Measurements from ENCODE around the gene CAMK2N1.

GRCh38 chr1:20507248-20507563 is 21.2 kb upstream of the CAMK2N1 start:
- TF ChIP-seq EZH2 (IDR thresholded peaks at IDR 0.05; ENCODE audit: borderline replicate concordance, control insufficient read depth, low read depth, low read length) (no peak), CTCF (IDR thresholded peaks at IDR 0.05 in 2 of 3, conservative IDR thresholded peaks at IDR 0.05 in 1 of 3; ENCODE audit: control insufficient read depth in 2 of 3, extremely low read depth in 1 of 3, insufficient read depth in 1 of 3, low read depth in 3 of 3, low read length in 3 of 3) (no peak), MYB (IDR thresholded peaks at IDR 0.05; ENCODE audit: borderline replicate concordance, low read depth, low read length) (no peak), POLR2AphosphoS5 (IDR thresholded peaks at IDR 0.05; ENCODE audit: low read length) (no peak)
